IMR-90 (cell line): ENCODE data around the gene NCR2.

Experiments
- BHLHE40 ChIP-seq: fragments of 150-350 bp; IDR thresholded peaks from 2 replicates; pipeline ENCODE4 v1.6.1; 2016; ENCODE audit warnings: mild to moderate bottlenecking, low read depth, low read length
- CEBPB ChIP-seq: IDR thresholded peaks from 2 replicates; pipeline ENCODE4 v1.6.1; 2012; ENCODE audit warnings: low read depth, low read length, improper control_type of control experiment
- CHD1 ChIP-seq: IDR thresholded peaks from 2 replicates; pipeline ENCODE4 v1.6.1; 2012; ENCODE audit warnings: low read depth, low read length, improper control_type of control experiment
- ELK1 ChIP-seq: fragments of 150-350 bp; IDR thresholded peaks from 2 replicates; pipeline ENCODE4 v1.6.1; 2016; ENCODE audit warnings: low read depth, mild to moderate bottlenecking, low read length, moderate library complexity, borderline replicate concordance
- FOS ChIP-seq: fragments of 150-350 bp; IDR thresholded peaks from 2 replicates; pipeline ENCODE4 v1.6.1; 2016; ENCODE audit warnings: low read depth, low read length
- MAFK ChIP-seq: IDR thresholded peaks from 2 replicates; pipeline ENCODE4 v1.6.1; 2012; ENCODE audit warnings: low read depth, low read length, improper control_type of control experiment
- MXI1 ChIP-seq: IDR thresholded peaks from 2 replicates; pipeline ENCODE4 v1.6.1; 2012; ENCODE audit warnings: low read depth, mild to moderate bottlenecking, low read length, moderate library complexity, borderline replicate concordance
- POLR2A ChIP-seq: IDR thresholded peaks from 2 replicates; pipeline ENCODE4 v1.6.1; 2012; ENCODE audit warnings: mild to moderate bottlenecking, low read depth, low read length
- RAD21 ChIP-seq: IDR thresholded peaks from 2 replicates; pipeline ENCODE4 v1.6.1; 2012; ENCODE audit warnings: low read length, improper control_type of control experiment
- RCOR1 ChIP-seq: IDR thresholded peaks from 2 replicates; pipeline ENCODE4 v1.6.1; 2012; ENCODE audit warnings: mild to moderate bottlenecking, low read length, improper control_type of control experiment; ENCODE audit not compliant: insufficient replicate concordance
- SMC3 ChIP-seq: fragments of 150-350 bp; IDR thresholded peaks from 2 replicates; pipeline ENCODE4 v1.6.1; 2016; ENCODE audit warnings: low read depth, mild to moderate bottlenecking, antibody characterized with exemption, low read length, moderate library complexity
- TF ChIP-seq, protein P1 (sequence below): conservative IDR thresholded peaks from 2 replicates; pipeline ENCODE4 v1.5.1; 2012; ENCODE audit warnings: mild to moderate bottlenecking, low read depth, low read length, improper control_type of control experiment
- TF ChIP-seq, protein P2 (sequence below): fragments of 150-350 bp; IDR thresholded peaks from 2 replicates; pipeline ENCODE4 v1.6.1; 2017; ENCODE audit warnings: mild to moderate bottlenecking, antibody characterized with exemption, low read length, low read depth

DNA sequence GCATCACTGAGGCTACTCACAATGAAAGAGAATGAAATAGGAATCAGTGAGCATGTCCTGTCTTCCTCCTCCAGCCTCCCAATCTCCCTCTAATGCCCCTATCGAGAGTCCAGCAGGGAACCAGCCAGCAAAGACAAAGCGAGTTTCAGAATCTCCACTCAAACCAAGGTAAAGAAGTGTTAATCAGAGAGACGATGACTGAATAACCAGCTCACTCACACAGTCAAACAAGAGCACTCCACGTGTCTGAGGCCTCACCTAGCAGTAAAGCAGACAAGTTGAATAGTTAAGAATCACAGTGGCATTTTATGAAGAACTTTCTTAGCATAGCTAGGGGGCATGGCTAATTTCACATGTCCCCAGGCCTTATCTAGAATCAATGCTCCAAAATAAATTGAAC lies 45.6 kb upstream of the NCR2 start:
- TF ChIP-seq FOS (no peak), POLR2A (no peak), CEBPB (no peak), MAFK (no peak), RCOR1 (no peak), SMC3 (no peak), BHLHE40 (no peak), CHD1 (no peak), ELK1 (no peak), MXI1 (no peak), RAD21 (no peak)
- TF ChIP-seq, protein P1, sequence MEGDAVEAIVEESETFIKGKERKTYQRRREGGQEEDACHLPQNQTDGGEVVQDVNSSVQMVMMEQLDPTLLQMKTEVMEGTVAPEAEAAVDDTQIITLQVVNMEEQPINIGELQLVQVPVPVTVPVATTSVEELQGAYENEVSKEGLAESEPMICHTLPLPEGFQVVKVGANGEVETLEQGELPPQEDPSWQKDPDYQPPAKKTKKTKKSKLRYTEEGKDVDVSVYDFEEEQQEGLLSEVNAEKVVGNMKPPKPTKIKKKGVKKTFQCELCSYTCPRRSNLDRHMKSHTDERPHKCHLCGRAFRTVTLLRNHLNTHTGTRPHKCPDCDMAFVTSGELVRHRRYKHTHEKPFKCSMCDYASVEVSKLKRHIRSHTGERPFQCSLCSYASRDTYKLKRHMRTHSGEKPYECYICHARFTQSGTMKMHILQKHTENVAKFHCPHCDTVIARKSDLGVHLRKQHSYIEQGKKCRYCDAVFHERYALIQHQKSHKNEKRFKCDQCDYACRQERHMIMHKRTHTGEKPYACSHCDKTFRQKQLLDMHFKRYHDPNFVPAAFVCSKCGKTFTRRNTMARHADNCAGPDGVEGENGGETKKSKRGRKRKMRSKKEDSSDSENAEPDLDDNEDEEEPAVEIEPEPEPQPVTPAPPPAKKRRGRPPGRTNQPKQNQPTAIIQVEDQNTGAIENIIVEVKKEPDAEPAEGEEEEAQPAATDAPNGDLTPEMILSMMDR = no peak
- TF ChIP-seq, protein P2, sequence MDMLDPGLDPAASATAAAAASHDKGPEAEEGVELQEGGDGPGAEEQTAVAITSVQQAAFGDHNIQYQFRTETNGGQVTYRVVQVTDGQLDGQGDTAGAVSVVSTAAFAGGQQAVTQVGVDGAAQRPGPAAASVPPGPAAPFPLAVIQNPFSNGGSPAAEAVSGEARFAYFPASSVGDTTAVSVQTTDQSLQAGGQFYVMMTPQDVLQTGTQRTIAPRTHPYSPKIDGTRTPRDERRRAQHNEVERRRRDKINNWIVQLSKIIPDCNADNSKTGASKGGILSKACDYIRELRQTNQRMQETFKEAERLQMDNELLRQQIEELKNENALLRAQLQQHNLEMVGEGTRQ = no peak
